GM18505 (cell line): Measurements from ENCODE around the gene FAM200C.

Experiments
- ATAC-seq: cut with Tn5 transposase; IDR thresholded peaks from one replicate; pipeline ENCODE4 v1.9.1; 2021; ENCODE audit not compliant: unreplicated experiment
- POLR2A ChIP-seq: IDR thresholded peaks from 4 replicates; pipeline ENCODE4 v1.6.1; 2011; ENCODE audit warnings: borderline replicate concordance; ENCODE audit not compliant: insufficient read depth, insufficient read length; ENCODE audit errors: extremely low read depth

Gene FAM200C

GRCh38 chr5:160349249-160349934 is 50.5 kb downstream of the FAM200C start:
- TF ChIP-seq POLR2A: no peak
- no peak for ATAC-seq

- TF ChIP-seq POLR2A: no peak
- no peak for ATAC-seq
These were observed 51.8 kb downstream of the FAM200C start for GRCh38 chr5:160348080-160348479.

- TF ChIP-seq POLR2A: no peak
- ATAC-seq: no peak
These were observed 52.4 kb downstream of the FAM200C start for GRCh38 chr5:160347448-160347847.
